GM21526 (cell line): ENCODE measurements around the gene POTEH.
"Not testable (repeated sequence)": the region's sequence is repeated elsewhere in the genome, so short reads cannot be mapped to it uniquely, and the experiment has no call there.

ENCODE experiments used
- ATAC-seq: cut with Tn5 transposase; IDR thresholded peaks from one replicate; pipeline ENCODE4 v1.9.1; 2021; ENCODE audit warnings: moderate library complexity; ENCODE audit not compliant: unreplicated experiment, low FRiP score

POTEH gene

DNA sequence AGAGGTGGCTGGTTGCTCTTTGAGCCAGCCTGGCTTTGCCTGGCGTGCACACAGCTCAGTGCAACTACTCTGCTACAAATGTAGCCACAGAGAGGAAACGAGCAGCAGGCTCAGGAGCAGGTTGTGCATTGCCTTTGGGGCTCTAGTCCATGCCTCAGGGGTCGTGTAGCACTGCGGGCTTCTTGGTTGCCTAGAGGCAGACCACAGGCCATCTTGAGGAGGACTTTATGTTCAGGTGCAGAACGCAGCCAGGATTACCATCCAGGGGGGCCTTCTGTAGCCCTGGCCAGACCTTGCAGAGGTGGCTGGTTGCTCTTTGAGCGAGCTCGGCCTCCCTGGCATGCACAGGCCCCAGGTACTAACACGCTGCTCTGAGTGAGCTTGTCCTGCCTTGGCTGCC is 41.2 kb downstream of the POTEH start:
- ATAC-seq = not testable (repeated sequence)

DNA sequence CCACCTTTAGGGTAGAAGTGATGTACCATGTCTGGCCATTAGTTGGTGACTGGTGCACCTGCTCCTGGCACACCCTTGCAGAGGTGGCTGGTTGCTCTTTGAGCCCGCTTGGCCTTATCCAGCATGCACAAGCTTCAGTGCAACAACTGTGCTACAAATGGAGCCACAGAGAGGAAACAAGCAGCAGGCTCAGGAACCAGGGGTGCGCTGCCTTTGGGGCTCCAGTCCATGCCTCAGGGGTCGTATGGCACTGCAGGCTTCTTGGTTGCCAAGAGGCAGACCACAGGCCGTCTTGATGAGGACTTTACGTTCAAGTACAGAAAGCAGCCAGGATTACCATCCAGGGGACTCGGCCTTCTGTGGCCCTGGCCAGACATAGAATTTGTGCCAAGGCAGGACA is 44.6 kb downstream of the POTEH start:
- ATAC-seq = not testable (repeated sequence)

DNA sequence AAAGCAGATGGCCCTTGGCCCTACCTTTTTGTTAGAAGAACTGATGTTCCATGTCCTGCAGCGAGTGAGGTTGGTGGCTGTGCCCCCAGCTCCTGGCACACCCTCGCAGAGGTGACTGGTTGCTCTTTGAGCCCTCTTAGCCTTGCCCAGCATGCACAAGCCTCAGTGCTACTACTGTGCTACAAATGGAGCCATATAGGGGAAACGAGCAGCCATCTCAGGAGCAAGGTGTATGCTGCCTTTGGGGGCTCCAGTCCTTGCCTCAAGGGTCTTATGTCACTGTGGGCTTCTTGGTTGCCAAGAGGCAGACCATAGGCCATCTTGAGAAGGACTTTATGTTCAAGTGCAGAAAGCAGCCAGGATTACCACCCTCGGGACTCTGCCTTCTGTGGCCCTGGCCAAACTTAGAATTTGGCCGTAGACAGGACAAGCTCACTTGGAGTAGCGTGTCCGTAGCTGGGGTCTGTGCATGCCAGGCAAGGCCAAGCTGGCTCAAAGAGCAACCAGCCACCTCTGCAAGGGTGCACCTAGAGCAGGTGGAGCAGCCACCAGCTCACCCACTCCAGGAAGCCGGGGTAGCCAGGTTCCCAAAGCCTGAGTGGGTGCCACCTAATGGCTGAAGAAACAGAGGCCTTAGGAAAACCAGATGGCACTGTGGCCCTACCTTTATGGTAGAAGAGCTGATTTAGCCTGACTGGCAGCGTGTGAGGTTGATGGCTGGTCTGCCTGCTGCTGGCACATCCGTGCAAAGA is 48.5 kb downstream of the POTEH start:
- not testable (repeated sequence) for ATAC-seq

DNA sequence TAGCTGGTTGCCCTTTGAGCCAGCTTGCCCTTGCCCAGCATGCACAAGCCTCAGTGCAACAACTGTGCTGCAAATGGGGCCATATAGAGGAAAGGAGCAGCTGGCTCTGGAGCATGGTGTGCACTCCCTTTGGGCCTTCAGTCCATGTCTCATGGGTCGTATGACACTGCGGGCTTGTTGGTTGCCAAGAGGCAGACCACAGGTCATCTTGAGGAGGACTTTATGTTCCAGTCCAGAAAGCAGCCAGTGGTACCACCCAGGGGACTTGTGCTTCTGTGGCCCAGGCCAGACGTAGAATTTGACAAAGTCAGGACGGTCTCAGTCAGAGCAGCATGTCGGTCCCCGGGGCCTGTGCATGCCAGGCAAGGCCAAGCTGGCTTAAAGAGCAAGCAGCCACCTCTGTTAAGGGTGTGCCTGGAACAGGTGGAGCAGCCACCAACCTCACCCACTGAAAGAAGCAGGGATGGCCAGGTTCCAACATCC is 49.1 kb downstream of the POTEH start:
- ATAC-seq = not testable (repeated sequence)

DNA sequence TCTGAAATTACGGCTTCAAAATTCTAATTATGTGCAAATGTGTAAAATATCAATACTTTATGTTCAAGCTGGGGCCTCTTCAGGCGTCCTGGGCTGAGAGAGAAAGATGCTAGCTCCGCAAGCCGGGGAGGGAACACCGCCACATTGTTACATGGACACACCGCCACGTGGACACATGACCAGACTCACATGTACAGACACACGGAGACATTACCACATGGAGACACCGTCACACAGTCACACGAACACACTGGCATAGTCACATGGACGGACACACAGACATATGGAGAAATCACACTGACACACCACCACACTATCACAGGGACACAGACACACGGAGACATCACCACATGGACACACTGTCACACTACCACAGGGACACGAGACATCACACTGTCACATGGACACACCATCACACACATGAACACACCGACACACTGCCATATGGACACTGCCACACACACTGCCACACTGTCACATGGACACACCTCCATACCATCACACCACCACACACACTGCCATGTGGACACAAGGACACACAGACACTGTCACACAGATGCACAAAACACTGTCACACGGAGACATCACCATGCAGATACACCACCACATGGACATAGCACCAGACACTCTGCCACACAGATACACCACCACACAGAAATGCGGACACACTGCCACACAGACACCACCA is 58.0 kb downstream of the POTEH start:
- not testable (repeated sequence) for ATAC-seq

DNA sequence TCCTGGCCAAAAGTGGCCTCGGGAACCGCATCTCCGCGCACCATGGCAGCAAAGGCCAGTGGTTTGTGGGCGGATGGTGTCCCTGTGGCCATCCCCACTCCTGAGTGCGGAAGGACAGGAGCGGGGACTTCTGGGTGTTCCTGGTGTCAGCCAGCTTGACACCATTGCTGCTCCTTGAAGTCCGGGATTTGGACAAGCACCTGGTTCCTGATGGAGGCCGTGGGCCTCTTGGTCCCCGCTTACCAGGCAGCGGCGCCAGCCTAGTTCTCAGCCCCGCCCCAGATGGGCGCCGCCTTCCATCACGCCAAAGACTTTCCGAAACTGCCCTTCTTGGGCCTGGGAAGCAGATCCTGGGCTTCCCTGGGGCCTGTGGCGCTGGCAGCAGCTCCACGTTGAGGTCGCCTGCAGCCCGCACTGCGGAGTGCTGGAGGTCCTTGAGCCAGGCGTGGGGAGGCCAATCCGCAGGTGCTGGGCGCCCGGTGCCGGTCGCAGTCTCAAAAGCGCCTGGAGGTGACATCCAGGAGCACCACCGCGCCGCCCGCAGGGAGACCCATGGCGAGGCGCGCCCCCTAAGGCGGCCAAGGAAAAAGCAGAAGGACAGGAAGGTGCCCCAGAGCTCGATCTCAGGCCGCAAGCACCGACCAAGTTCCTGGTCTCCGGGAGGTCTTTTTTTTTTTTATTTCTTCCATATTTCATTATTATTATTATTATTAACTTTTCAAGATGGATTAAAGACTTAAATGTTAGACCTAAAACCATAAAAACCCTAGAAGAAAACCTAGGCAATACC is 59.5 kb downstream of the POTEH start:
- ATAC-seq = not testable (repeated sequence)

DNA sequence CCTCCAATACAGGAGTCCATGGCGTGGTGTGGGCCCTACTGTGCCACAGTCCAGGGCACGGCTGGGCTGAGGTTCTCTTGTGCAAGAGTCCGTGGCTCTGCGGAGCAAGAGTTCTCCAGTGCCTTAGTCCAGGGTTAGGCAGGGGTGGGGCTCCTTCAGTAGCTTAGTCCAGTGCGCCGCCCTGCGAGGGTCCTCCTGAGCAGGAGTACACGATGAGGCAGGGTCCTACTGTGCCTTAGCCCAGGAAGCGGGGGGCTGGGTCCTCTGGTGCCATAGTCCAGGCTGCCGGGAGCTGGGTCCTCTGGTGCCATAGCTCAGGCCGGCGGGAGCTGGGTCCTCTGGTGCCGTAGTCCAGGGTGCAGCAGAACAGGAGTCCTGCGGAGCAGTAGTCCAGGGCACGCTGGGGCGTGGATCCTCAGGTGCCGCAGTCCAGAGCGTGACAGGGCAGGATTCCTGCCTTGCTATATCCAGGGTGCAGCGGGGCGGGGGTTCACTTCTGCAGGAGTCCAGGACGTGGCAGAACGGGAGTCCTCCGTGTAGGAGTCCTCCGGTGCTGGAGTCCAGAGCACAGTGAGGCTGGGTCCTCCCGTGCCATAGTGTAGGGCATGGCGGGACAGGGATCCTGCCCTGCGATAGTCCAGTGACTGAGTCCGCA is 69.7 kb downstream of the POTEH start:
- not testable (repeated sequence) for ATAC-seq

DNA sequence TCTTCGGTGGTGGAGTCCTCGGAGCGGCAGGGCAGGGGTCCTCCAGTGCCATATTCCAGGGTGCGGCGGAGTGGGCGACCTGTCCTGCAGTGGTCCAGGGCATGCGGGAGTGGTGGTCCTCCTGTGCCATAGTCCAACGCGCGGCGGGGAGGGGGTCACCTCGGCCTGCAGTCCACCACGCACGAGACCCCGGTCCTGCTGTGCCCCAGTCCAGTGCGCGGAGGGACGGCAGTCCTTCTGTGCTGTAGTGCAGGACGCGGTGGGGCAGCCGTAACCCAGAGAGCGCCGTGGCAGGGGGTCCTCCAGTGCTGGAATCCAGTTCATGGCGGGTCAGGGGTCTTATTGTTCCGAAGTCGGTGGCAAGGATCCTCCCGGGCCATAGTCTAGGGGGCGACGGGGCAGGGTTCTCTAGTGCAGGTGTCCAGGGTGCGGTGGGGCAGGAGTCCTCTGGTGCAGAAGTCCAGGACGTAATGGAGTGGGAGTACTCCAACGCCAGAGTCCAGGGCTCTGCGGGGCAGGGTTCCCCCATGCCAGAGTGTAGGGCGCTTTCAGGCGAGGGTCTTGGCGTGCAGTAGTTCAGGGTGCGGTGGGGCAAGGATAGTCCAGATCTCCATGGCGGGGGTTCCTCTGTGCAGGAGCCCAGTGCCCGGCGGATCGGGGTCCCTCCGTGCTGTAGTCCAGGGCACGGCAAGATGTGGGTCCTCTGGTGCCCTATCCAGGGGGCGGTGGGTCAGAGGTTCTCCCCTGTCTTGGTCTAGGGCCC is 70.7 kb downstream of the POTEH start:
- ATAC-seq = not testable (repeated sequence)

DNA sequence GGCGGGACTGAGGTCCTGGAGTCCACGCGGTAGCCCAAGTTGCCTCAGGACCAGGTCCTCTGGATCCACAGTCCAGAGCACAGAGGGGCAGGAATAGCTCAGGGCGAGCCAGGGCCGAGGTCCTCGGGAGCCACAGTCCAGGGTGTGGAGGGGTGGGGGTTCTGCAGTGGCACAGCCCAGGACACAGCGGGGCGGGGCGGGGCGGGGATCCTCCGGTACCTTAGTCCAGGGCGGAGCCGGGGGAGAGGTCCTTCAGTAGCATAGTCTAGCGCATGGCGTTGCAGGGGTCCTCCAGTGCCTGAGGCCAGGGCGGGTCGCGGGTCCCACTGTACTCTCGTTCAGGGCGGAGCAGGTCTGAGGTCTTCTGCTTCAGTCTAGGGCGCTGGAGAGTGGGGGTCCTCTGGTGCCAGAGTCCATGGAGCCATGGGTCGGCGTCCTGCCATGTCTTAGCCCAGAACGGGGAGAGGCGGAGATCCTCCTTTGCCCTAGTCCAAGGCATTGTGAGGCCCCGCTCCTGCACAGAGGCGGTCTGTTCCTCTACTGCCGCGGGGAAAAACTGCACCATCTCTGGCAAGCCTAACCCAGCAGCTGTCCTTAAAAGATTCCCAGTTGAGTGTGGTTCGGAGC is 71.4 kb downstream of the POTEH start:
- ATAC-seq = not testable (repeated sequence)

DNA sequence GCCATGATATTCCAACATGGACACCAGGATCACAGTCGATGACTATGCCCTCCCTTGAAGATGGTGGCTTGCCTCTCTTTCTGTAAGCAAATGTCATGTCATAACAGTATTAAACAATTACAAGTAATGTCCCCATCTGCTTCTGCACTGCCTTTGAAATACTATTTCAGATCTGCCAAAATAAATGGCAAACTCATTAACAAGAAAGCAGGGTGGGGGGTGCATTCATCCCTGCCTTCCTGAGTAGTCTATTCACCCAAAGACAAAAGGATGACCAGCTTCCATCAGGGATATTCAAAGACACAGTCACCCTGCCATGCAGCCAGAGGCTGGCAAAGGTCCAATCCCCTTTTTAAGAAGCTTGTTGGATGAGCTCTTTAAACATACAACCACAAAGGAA is 73.7 kb downstream of the POTEH start:
- ATAC-seq = not testable (repeated sequence)
